Central memory CD4-positive, alpha-beta T cell (primary cell): Measurements from ENCODE around the gene STAB2.

ENCODE experiments used
- DNase-seq: peaks from one replicate; pipeline ENCODE4 v3.0.0; 2022
- total RNA-seq, 3 experiments: gene quantifications; one replicate each; lab custom pipeline; 2026; lab: John Stamatoyannopoulos, UW

The STAB2 gene, protein sequence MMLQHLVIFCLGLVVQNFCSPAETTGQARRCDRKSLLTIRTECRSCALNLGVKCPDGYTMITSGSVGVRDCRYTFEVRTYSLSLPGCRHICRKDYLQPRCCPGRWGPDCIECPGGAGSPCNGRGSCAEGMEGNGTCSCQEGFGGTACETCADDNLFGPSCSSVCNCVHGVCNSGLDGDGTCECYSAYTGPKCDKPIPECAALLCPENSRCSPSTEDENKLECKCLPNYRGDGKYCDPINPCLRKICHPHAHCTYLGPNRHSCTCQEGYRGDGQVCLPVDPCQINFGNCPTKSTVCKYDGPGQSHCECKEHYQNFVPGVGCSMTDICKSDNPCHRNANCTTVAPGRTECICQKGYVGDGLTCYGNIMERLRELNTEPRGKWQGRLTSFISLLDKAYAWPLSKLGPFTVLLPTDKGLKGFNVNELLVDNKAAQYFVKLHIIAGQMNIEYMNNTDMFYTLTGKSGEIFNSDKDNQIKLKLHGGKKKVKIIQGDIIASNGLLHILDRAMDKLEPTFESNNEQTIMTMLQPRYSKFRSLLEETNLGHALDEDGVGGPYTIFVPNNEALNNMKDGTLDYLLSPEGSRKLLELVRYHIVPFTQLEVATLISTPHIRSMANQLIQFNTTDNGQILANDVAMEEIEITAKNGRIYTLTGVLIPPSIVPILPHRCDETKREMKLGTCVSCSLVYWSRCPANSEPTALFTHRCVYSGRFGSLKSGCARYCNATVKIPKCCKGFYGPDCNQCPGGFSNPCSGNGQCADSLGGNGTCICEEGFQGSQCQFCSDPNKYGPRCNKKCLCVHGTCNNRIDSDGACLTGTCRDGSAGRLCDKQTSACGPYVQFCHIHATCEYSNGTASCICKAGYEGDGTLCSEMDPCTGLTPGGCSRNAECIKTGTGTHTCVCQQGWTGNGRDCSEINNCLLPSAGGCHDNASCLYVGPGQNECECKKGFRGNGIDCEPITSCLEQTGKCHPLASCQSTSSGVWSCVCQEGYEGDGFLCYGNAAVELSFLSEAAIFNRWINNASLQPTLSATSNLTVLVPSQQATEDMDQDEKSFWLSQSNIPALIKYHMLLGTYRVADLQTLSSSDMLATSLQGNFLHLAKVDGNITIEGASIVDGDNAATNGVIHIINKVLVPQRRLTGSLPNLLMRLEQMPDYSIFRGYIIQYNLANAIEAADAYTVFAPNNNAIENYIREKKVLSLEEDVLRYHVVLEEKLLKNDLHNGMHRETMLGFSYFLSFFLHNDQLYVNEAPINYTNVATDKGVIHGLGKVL (N-terminal part only)
- 0 to 0.19 (median 0) reads per million in 3 experiments for total RNA-seq

DNA sequence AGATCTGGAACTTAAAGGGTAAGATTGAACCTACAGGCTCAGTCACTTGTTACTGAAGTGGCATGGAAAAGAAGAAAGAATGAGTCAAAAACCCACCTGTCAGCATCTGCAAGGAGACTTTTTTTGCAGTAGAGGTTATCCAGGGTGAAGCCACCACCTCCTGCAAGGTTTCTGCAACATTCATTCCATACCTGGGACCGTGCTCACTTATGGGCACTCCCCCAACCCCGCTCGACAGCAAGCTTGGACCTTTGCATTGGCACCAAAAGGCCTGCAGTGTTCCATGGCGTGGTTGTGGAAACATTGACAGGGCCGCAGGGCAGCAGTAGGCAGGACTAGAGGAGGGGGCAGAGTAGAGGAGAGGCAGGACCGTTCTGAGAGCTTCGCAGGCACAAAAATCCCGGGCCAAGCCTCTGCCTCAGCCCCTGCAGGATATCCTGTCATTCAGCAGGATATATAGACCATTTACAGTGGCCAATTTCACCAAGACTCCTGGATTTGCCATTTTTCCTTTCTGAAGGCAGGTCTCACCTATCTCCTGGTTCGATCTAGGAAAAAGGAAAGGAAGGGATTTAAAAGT, at the start of gene STAB2:
STAB2 (plus strand) TSS at position 483 of the 580 bp plus-strand sequence. CDS start 204 bp downstream, outside the sequence.
- no peak for DNase-seq

DNA sequence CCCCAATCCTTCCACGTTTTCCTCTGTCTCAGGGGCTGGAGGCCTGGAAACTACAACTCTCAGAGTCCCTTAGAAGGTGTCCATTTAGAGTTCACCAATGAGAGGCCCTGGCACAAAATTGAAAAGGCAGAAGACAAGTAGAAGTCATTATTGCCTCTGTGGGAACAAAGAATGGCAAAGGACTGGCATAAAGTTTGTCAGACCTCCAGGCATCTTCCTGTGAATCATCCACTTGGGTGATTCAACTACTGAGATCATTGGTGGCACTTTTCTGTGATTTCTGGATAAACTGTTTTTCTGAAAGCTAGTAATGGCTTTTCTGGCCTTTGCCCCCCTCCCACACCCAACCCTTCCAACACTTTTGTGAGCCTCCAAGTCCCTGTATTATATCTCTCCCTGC, 48.7 kb upstream of the STAB2 start:
- no peak for DNase-seq

DNA sequence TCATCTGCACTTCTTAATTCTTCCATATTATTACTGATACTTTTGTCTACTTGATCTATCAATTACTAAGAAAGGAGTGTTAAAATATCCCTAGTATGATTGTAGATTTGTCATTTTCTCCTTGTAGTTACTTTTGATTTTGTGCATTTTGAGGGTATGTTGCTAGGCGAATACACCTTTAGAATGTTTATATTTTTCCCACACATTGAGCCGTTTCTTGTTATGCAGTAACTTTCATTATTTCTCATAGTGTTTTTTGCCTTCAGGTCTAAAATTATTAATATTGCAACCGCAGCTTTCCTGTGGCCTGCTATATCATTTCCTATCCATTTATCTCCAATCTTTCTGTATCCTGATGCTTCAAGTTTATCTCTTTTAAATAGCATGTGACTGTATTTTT, 46.8 kb upstream of the STAB2 start:
- DNase-seq: no peak

DNA sequence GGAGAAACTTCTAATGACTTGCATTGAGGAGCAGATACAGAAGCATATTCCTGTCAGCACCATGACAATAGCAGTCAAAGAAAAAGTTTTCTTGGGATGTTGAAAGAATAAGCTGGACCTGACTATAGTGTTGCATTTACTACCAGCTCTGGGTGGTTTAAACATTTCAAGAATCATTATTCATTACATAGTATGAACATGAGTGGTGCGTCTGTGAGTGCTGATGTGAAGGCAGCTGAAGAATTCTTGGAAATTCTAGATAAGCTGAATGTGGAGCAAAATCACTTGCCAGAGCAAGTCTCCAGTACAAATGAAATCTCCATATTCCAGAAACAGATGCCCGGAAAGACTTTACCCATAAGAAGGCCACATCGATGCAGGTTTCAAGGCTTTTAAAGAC, 45.0 kb upstream of the STAB2 start:
- DNase-seq: no peak

DNA sequence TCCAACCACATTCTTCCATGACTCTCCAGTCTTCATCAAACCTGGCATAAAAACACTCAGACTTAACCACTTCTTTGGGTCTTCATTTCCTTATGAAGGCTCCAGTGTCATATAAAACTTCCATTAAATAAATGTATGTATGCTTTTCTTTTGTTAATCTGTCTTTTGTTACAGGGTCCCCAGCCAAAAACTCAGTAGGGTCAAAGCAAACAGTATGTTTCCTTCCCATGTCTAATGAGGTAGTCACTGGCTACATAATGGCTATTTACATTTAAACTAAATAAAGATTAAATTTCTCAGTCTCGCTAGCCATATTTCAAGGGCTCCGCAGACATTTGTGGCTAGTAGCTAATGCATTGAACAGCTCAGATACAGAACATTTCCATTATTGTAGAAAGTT, 40.1 kb upstream of the STAB2 start:
- no peak for DNase-seq

DNA sequence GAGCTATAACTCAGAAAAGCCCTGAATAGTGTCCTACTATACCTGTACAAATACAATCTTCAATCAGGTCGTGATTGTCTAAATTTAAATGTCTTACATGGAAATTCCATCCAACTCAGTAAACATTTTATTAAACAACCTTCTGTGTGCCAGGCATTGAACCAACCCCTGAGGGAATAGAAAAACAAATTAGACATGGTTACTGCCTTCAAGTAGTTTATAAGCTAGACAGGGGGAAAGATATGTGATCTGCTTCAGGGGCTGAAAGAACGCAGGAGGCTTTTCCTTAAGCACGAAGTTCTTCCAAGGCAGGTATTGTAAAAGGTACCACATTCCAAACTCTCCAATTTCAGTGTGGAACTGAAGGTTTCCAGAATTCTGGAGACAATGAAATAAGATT, 39.7 kb upstream of the STAB2 start:
- no peak for DNase-seq

DNA sequence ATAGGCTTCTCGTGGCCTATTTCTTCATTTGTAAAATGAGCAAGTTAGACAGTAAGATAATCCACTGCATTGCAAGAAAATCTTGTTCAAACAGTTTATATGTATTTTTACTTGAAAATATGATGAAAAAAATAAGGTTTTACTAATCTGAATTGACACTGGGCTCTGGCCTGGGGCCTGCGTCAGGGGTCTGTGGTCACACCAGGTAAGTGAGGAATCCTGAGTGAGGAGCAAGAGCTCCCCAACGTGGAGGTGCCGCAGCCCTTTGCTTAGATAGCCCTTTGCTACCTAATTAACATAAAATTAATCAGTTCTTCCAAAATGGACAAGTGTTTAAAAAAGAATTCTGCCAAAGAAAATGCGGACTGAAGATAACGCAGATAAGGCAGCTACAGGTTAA, 39.1 kb upstream of the STAB2 start:
- no peak for DNase-seq

DNA sequence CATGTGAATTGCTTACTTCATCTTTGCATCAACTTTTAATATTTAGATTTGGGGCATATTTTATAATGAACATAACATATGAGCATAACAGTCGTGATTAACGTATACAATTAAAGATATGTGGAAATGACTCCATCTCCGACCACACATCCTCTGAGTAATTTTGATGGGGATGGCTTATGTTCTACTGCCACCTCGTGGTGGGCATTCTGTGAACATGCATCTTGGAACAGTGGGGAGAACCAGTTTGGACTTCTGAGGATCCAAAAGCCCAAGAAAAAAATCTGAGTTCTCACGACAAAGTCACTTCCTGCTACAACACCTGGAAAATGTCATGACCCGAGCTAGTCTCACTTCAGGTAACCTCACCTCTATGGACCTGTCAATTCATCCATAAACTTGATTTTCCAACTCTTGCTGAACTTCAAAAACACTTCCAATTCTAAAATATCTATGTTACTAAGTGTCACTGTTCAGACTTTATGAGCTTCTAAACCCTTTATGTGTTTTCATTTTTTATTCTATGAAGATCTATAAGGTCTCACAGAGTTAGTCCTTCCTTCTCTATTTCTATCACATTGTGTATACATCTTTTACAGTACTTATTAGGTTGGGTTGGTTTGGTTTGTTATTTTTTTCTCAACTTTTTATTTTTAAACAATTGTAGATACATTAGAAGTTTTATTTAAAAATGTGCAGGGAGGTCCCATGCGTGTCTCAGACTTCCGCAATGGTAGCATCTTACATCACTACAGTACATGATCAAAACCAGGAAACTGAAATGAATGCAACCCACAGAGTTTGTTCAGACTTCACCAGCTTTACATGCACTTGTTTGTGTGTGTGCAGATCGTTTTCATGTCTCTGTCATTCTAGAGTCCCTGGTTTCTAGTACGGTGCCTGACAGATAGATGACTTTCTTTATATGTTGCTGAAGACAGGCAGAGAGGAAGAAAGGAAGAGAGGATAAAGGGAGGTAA, 38.2 kb upstream of the STAB2 start:
- peak; percentile 40 for DNase-seq

DNA sequence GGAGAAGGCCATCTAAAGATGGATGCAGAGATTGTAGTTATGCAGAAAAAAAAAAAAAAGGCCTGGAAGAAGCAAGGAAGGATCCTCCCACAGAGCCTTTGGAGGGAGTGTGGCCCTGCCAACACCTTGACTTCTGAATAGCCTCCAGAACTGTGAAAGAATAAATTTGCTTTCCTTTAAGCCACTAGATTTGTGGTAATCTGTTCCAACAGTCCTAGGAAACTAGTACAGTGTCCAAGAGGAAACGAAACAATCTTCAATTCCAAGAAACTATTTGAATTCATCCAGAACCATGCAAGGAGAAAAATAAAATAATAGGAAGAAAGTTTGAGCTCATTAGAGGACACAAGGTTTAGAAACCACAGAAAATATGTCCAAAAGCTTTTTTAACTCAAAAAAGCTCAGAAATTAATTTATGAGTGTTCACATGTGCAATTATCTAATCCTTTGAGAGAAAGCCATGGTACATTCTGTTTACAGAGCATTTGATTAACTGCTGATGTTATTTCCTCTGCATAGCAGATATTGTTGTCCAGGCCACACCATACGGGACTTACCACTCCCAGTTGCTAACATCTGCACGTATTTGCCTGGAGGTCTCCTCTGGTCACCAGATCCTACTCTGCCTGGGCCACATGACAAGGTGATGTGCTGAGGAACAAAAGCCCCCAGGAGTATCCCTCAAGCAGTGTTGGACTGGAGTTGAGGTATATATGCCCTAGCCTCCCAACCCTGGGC, 30.0 kb upstream of the STAB2 start:
- DNase-seq: no peak

DNA sequence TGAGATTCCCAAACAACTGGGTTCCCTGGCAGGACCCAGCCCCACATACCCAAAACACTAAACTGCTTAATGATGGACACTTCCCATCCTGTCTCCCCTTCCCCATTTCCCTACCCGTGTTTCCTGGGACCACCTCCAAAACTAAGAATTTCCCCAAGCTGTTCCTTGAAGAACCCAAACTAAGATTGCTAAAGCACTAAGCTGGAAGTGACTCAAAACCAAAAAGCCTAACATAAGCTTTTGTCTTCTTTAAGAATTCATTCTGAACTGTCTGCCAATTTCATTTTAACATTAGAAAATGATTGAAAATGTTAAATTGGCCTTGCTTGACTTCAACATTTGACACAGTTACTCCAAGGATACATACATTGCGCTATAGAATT, 29.5 kb upstream of the STAB2 start:
- no peak for DNase-seq

DNA sequence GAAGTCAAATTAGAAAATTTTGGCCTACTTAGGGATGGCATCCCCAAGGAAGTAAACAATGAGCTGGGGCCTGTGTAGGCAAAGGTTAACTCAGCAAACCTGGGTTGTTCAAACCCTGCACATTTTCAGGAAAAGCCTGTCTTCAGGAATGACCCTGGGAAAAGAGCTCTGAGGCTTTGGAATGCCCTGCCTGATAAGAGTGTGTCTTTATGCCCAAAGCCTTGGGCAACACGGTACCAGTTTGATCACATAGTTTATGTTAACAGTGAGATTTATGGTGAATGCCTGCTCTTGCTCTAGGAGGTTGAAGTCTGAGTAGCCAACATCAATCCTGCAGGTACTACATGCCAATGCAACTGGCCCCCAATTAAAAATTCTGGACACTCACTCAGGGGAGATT, 28.2 kb upstream of the STAB2 start:
- no peak for DNase-seq

DNA sequence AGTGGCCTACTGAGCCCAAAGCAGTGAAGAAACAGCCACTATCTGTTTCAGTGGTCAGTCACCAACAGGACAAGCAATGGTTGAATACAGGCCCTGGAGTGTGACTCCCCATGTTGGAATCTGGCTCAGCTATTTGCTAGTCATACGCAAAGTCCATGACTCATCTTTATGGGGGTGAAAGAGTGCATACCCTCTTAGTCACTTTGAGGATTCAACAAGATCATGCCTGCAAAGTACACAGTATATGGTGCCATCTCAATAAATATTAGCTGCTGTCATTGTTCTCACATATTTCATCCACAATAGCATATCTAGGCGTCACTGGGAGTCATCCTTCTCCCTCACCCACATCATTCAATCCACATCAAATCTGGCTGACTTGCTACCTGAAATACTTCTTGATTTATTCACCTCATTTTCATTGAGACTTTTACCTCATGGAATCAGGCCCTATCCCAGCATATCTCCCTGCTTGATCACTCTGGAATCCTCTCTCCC, 26.4 kb upstream of the STAB2 start:
- DNase-seq: no peak

DNA sequence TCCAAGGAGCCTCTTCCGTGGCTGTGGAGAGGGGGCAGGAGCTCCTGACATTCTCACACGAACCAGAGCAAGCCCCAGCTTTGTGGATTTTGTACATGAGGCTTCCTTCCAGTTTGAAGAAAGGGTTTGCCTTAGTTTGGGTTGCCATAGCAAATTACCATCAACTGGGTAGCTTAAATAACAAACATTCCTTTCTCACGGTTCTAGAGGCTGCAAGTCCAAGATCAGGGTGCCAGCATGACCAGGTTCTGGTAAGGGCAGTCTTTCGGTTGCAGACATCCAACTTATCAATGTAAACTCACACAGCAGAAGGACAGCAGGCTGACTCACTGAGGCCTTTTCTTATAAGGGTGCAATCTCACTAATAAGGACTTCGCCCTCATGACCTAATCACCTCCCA, 25.9 kb upstream of the STAB2 start:
- DNase-seq: no peak

DNA sequence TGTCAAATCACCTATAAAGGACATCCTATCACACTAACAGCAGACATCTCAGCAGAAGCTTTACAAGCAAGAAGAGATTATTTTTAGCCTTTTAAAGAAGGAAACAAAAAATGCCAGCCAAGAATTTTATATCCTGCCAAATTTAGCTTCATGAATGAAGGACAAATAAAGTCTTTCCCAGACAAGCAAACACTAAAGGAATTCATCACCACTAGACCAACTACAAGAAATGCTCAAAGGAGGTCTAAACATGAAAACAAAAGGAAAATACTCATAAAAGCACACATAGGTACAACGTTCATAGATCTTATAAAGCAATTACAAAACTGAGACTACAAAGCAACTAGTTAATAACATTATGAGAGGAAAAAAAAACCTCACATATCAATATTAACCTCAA, 20.7 kb upstream of the STAB2 start:
- no peak for DNase-seq

DNA sequence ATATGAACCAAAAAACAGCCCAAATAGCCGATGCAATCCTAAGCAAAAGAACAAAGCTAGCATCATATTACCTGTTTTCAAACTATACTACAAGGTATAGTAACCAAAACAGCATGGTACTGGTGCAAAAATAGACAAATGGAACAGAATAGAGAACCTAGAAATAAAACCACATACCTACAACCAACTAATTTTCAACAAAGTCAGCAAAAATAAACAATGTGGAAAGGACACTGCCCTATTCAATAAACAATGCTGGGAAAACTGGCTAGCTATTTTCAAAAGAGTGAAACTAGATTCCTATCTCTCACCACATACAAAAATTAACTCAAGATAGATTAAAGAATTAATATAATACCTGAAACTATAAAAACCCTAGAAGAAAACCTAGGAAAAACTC, 17.8 kb upstream of the STAB2 start:
- no peak for DNase-seq

DNA sequence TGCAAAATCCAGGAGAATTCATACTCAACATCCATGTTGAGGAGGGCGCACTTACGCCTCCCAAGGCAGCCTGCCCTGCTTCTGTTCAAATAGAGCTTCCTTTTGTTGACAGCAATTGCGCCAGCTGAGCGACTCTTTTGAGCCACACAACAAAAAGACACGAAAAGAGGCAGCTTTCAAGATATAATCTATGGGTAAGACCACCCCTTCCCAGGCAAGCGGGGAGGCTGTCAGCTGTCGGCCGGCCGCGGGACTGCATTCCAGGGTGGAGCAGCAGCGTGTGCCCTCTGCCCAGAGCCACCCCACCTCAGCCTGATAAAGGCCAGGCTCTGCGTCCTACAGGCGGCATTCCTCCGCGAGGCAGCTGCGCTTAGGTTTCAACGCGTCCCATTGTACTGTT, 15.8 kb upstream of the STAB2 start:
- DNase-seq: no peak

DNA sequence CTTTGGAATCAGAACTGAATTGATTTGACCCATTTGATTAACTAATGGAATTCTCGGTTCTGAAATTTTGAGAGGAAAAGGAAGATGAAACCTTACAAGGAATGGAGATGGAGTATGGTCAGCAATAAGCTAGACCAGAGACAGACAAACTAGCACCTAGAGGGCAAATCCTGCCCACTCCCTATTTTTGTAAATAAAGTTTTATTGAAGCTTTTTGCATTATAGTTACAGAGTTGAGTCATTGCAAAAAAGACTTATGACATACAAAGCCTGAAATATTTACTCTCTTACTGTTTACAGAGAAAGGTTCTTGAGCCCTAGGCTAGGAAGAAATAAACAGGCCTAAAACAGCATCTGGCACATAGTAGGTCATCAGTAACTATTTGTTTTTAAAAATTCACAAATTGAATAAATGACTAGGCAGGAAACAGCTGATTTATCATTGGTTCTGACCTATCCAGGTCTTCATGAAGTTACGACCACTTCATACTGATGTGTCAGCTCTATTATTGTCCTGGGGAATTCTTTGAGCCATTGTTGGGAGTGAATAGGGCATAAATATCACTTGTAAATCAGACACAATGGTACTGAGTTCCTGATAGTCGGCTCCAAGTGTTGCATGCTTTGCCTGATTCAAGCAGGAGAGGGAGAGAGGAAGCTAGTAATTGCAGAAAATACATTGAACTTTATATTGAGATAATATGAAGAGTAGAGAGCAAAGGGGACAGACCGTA, 14.6 kb upstream of the STAB2 start:
- DNase-seq: no peak

DNA sequence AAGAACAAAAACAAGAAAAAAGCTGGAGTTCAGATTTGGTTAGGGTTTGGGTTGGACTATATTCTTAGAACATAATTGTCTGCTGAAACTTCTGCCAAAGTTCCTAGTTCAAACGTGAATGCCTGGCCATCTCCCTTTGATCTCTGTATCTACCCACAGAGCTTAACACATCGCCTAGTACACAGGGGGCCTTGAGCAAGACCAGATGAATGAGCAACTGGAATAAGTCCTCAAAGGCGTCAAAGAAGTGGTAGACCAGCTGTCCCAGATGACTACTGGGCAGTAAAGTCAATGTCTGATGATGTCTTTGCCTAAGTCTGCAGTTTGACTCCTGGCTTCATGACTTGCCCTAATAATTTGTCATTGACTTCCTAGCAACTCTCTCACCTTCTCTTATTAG, 13.9 kb upstream of the STAB2 start:
- no peak for DNase-seq

DNA sequence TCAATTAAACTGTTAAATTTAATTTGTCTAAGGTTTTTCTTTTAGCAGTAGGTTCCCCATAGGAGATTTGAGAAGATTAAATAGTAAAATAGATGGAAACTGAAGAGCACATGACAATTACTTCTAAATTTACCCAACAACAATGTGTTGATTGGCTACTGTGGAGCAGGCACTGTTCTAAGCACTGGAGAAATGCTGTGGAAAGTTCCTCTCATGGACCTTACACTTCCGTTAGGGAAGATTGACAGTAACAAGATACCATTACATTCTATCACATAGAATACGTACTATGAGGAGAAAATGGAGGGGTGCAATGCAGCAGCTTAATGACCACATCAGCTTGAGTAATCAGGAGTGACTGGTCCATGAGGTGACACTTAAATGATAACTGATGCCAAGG, 8.1 kb upstream of the STAB2 start:
- DNase-seq: no peak

DNA sequence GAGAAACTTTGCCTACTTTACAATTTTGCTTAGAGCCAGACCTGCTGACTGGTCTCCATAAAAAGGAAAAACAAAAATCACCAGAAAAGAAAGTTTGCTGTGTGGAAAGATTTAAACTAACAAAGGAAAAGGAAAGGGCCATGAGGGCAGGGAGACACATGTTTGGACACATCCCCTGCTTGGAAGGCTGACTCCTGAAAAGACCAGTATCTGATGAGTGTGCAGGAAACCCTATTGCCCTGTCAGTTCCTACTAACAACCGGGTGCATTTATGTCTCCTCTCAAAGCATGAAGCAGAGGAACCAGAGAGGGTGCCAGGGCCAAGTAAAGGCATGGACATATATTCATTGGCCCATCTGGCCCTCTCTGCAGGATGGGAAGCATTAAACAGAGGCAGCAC, 7.0 kb upstream of the STAB2 start:
- no peak for DNase-seq
